Upper lobe of left lung (tissue), 6 donors: ENCODE measurements around the gene ATP5PB. TPM values are rescaled to one million over a fixed set of nuclear protein-coding genes. Genes with fewer than 3 reads are reported as not detected.

Experiments used
- ATAC-seq, 2 donors: fragments of 200-7000 bp; cut with Tn5 transposase; one replicate each; pipeline ENCODE4 v1.9.1; 2022; ENCODE audit warnings: mild to moderate bottlenecking in 2 of 2, moderate library complexity in 2 of 2; ENCODE audit not compliant: low FRiP score in 2 of 2
- DNase-seq, 2 donors: peaks; one replicate each; pipeline ENCODE4 v3.0.0-alpha.2; 2019 to 2020
- H3K27ac ChIP-seq, 4 donors: fragments of 200-600 bp; sonication (generic); one replicate each; pipeline ENCODE4 v1.5.1; 2016 to 2019
- H3K27me3 ChIP-seq, 4 donors: fragments of 200-600 bp; sonication (generic); one replicate each; pipeline ENCODE4 v1.5.1; 2017 to 2019
- H3K36me3 ChIP-seq, 4 donors: fragments of 200-600 bp; sonication (generic); one replicate each; pipeline ENCODE4 v1.5.1; 2016 to 2019
- H3K4me1 ChIP-seq, 4 donors: fragments of 200-600 bp; sonication (generic); one replicate each; pipeline ENCODE4 v1.5.1; 2018 to 2019
- H3K4me3 ChIP-seq, 4 donors: fragments of 200-600 bp; sonication (generic); one replicate each; pipeline ENCODE4 v1.5.1; 2017 to 2019; ENCODE audit warnings: mild to moderate bottlenecking in 2 of 4, moderate library complexity in 1 of 4
- H3K9me3 ChIP-seq, 4 donors: fragments of 200-600 bp; sonication (generic); one replicate each; pipeline ENCODE4 v1.5.1; 2018 to 2019
- CTCF ChIP-seq, 6 experiments: fragments of 450-650 bp in 4 of 6; fragments of 200-600 bp in 2 of 6; sonication (generic) in 2 of 6; IDR thresholded peaks; one replicate each; pipeline ENCODE4 v1.5.1; 2016 to 2019; ENCODE audit warnings: antibody characterized with exemption in 6 of 6
- EP300 ChIP-seq, 4 donors: sonication (generic); formaldehyde crosslinking; IDR thresholded peaks; one replicate each; pipeline ENCODE4 v1.5.1; 2017; ENCODE audit warnings: antibody characterized with exemption in 4 of 4, control low read depth in 2 of 4
- POLR2A ChIP-seq, 4 donors: fragments of 450-650 bp; IDR thresholded peaks; one replicate each; pipeline ENCODE4 v1.5.1; 2016 to 2017; ENCODE audit warnings: antibody characterized with exemption in 4 of 4, mild to moderate bottlenecking in 2 of 4
- POLR2AphosphoS5 ChIP-seq, 2 donors: sonication (generic); formaldehyde crosslinking; IDR thresholded peaks; one replicate each; pipeline ENCODE4 v1.5.1; 2017; ENCODE audit warnings: antibody characterized with exemption in 2 of 2
- WGBS, 2 donors: methylation state at CpG; one replicate each; pipeline ENCODE4 v1.1.5; 2017 to 2018; 5-methylcytosine and 5-hydroxymethylcytosine counted together
- total RNA-seq, 6 donors: library from RNA; depleted of rRNA in 4 of 6; stranded (reverse); fragments of >200 nt in 4 of 6; gene quantifications; one replicate each; pipeline versions ENCODE4 v1.1.0 to v1.2.1, GENCODE V29; 2016 to 2021
- donor health status: DM: no; HTN: no; CAD: no; lungs with moderate emphysema.
- donor health status: DM: no; HTN: yes; CAD: no; lungs with severe emphysema.

ATP5PB gene
- total RNA-seq, 6 donors from 2014 or later: 38.8 to 149 (median 132) TPM

GRCh38 chr1:111489604-111490003, 40.3 kb downstream of the ATP5PB start:
- Histone ChIP-seq H3K4me3 (no peak overlapping the region), H3K9me3 (no peaks in the 10 kb centered on the region), H3K4me1 (peaks cover 0 to 10% (median 4%) of the 10 kb centered on the region in 4 donors), H3K36me3 (no peaks in the 10 kb centered on the region), H3K27me3 (no peaks in the 10 kb centered on the region), H3K27ac (peak overlapping the region; percentile 67 to 82 (median 80))
- WGBS, 2 donors: 57 to 62% methylated on average over 4 of the region's 4 CpGs
- peak; percentile 73 to 86 for ATAC-seq
- peak in 1 of 2 donors; percentile 64 for DNase-seq
- TF ChIP-seq POLR2A (IDR thresholded peaks at IDR 0.05): peak in 1 of 4 donors; percentile 79
- no peak for TF ChIP-seq CTCF (IDR thresholded peaks at IDR 0.05)
- TF ChIP-seq EP300 (IDR thresholded peaks at IDR 0.05): peak in 3 of 4 donors; percentile 65 to 98 (median 75)
- TF ChIP-seq POLR2AphosphoS5 (IDR thresholded peaks at IDR 0.05): peak; percentile 85 to 88

- Histone ChIP-seq H3K9me3 (no peaks in the 10 kb centered on the region), H3K27me3 (no peaks in the 10 kb centered on the region), H3K4me3 (no peak overlapping the region), H3K36me3 (no peaks in the 10 kb centered on the region), H3K27ac (peak overlapping the region; percentile 67 to 82 (median 80)), H3K4me1 (peaks cover 0 to 10% (median 4%) of the 10 kb centered on the region in 4 donors)
- DNase-seq (no peak), ATAC-seq (no peak)
- no peak for TF ChIP-seq EP300 (IDR thresholded peaks at IDR 0.05)
- TF ChIP-seq POLR2AphosphoS5 (IDR thresholded peaks at IDR 0.05): no peak
- no peak for TF ChIP-seq CTCF (IDR thresholded peaks at IDR 0.05)
- TF ChIP-seq POLR2A (IDR thresholded peaks at IDR 0.05): no peak
- 81 to 87% methylated on average over 4 of the region's 4 CpGs for WGBS, 2 donors
Measured at GRCh38 chr1:111490220-111490619, 41.0 kb downstream of the ATP5PB start.

GRCh38 chr1:111491070-111491469, 41.8 kb downstream of the ATP5PB start:
- Histone ChIP-seq H3K36me3 (no peaks in the 10 kb centered on the region), H3K4me3 (no peak overlapping the region), H3K27ac (peak overlapping the region; percentile 67 to 82 (median 80)), H3K4me1 (peaks cover 0 to 10% (median 4%) of the 10 kb centered on the region in 4 donors), H3K27me3 (no peaks in the 10 kb centered on the region), H3K9me3 (no peaks in the 10 kb centered on the region)
- 79 to 98% methylated on average over 7 of the region's 7 CpGs for WGBS, 2 donors
- ATAC-seq: no peak
- DNase-seq: peak in 1 of 2 donors; percentile 35
- TF ChIP-seq POLR2A (IDR thresholded peaks at IDR 0.05): no peak
- TF ChIP-seq POLR2AphosphoS5 (IDR thresholded peaks at IDR 0.05): no peak
- TF ChIP-seq CTCF (IDR thresholded peaks at IDR 0.05): no peak
- TF ChIP-seq EP300 (IDR thresholded peaks at IDR 0.05): no peak

GRCh38 chr1:111496398-111496797, 47.1 kb downstream of the ATP5PB start:
- WGBS, 2 donors: 85 to 92% methylated on average over 4 of the region's 4 CpGs
- H3K27ac ChIP-seq: no peak overlapping the region
- ATAC-seq (no peak), DNase-seq (no peak)
- H3K9me3 ChIP-seq: no peaks in the 10 kb centered on the region
- TF ChIP-seq CTCF (IDR thresholded peaks at IDR 0.05) (no peak), POLR2AphosphoS5 (IDR thresholded peaks at IDR 0.05) (no peak), POLR2A (IDR thresholded peaks at IDR 0.05) (no peak), EP300 (IDR thresholded peaks at IDR 0.05) (no peak)
- H3K27me3 ChIP-seq: no peaks in the 10 kb centered on the region
- no peaks in the 10 kb centered on the region for H3K36me3 ChIP-seq
- no peak overlapping the region for H3K4me3 ChIP-seq
- H3K4me1 ChIP-seq: no peaks in the 10 kb centered on the region

GRCh38 chr1:111497592-111497991, 48.3 kb downstream of the ATP5PB start:
- DNase-seq (no peak), ATAC-seq (peak in 1 of 2 donors; percentile 55)
- Histone ChIP-seq H3K27ac (no peak overlapping the region), H3K9me3 (no peaks in the 10 kb centered on the region), H3K4me3 (no peak overlapping the region), H3K27me3 (no peaks in the 10 kb centered on the region), H3K36me3 (no peaks in the 10 kb centered on the region), H3K4me1 (no peaks in the 10 kb centered on the region)
- WGBS, 2 donors: 65 to 72% methylated on average over 5 of the region's 5 CpGs
- TF ChIP-seq POLR2A (IDR thresholded peaks at IDR 0.05) (no peak), POLR2AphosphoS5 (IDR thresholded peaks at IDR 0.05) (no peak), CTCF (IDR thresholded peaks at IDR 0.05) (no peak), EP300 (IDR thresholded peaks at IDR 0.05) (no peak)
